HG02885 (cell line): ENCODE data around the gene DICER1.

Experiments used
- ATAC-seq: cut with Tn5 transposase; IDR thresholded peaks from one replicate; pipeline ENCODE4 v1.9.1; 2021; ENCODE audit warnings: mild to moderate bottlenecking; ENCODE audit not compliant: unreplicated experiment, poor library complexity

Gene DICER1

DNA sequence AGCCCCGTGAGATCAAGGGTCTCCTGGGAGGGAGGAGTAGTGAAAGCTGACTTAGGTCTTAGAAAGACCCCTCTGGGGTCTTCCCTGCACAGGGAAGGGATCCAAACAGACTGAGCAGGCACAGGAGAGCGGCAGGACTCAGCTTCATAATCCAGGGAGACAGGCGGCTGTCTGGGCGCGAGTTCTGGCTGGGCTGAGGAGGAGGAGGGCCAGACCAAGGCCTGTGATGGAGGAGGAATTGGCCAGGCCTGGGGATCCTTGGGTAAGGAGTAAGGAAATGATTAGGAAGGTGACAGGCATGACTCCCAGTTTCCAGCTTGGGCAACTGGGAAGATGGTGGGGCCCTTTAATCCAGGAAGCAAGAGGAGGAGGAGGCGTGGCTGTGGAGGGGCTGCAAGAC is 93.1 kb downstream of the DICER1 start:
- ATAC-seq = no peak

- no peak for ATAC-seq
Measured at GRCh38 chr14:95063391-95063790, 93.9 kb downstream of the DICER1 start.

- ATAC-seq = no peak
Measured at GRCh38 chr14:95062946-95063345, 94.4 kb downstream of the DICER1 start.

- ATAC-seq = no peak
Measured at GRCh38 chr14:95062220-95062619, 95.1 kb downstream of the DICER1 start.

- ATAC-seq = no peak
Measured at GRCh38 chr14:95061317-95062093, 95.8 kb downstream of the DICER1 start.

DNA sequence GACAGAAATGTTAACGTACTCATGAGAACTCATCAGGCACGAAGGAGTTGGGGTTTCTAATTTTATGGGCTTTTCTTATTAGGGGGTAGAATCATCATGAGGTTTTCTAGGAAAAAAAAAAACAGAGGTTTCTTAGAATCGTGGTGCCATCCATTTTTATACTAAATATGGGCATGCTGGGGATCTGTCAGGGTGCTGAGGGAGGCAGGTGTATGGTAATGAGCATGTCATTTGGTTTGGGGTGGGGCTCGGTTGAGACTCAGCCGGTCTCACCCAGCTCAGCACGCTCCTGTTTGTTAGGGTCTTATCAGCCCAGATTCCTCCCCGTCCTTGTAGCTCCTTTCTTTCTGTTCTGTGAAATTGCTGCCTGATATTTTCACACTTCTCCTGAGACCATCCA is 98.2 kb downstream of the DICER1 start:
- no peak for ATAC-seq

- no peak for ATAC-seq
Measured at GRCh38 chr14:95058491-95058890, 98.8 kb downstream of the DICER1 start.

DNA sequence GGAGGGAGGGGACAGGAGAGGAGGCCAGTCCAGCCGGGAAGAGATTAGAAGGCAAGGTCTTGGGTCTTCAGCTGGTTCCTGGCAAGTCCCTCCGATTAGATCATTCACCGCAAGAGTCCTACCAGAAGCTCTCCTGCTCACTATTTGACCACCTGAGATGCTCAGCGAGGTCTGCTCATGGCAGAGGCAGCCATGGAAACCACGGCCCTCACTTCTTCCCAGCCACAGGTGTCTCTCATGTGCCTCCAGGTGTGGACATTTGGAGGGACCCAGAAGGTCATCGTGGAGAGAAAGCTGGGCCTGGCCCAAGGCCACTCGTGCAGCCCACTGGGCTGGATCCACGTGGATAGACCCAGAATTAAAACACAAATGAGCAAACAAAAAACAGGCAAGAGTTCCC is 99.5 kb downstream of the DICER1 start:
- ATAC-seq = no peak

GRCh38 chr14:95057147-95057546 is 100.2 kb downstream of the DICER1 start:
- no peak for ATAC-seq

- no peak for ATAC-seq
Measured at GRCh38 chr14:95056476-95056875, 100.9 kb downstream of the DICER1 start.

DNA sequence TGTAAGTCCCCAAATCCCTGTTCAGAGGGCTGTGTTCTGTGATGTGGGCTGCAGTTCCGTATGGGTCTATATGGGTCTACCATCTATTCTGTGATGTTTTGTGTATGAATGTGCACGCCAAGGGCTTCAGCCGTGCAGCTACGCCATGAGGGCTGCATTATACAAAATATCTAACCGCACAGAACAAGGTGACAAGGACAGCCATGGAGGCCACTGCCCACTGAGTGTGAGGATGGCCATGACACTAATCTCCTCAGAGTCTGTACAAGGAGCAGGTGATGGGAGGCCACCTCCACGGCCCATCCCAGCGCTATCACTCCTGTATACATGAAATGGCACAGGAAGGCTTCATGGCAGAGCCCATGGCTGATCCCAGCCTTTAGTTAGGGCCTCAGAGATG is 102.0 kb downstream of the DICER1 start:
- ATAC-seq = no peak

DNA sequence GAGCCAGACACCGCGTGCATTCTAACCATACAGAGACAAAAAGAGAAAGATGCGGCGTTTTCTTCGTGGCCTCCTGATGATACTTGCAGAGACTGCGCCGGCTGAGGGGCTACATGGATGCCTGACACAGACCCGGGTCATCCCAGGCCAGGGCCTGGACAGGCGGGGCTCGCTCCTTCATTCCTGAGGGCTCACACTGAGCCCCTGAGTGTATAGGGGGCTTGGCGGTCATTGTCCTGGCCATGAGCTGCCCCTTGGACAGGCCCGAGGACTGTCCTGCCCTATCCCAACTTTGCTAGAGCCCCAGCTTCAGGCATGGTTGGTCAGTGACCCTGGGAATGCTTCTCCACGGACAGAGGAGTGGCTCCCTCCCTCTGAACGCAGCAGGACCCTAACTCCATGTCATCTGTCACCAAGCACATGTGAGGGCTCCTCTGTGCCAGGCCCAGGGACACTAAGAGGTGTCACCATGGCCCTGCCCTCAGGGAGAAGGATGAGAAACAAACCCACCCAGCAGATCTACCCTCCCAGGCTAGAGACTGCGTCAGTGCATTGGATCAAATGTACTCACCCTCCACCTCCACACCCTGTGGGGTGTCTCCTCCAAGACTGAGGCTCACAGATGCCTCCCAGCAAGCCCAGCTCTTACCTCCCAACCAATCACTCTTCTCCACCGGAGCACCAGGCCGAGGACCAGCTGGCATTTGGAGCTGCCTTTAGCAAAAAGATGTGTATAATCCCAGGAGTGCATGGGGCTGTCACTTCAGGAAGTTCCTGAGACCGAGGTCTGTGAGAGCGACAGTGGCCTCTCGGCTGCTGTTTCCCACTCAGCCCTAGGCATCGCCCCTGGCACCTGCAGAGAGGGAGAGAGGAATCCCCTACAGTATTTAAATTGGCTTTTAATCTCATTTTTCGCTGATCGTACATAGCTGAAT is 102.7 kb downstream of the DICER1 start:
- no peak for ATAC-seq

- no peak for ATAC-seq
Measured at GRCh38 chr14:95052016-95052585, 105.2 kb downstream of the DICER1 start.

GRCh38 chr14:95049952-95050351 is 107.4 kb downstream of the DICER1 start:
- no peak for ATAC-seq

DNA sequence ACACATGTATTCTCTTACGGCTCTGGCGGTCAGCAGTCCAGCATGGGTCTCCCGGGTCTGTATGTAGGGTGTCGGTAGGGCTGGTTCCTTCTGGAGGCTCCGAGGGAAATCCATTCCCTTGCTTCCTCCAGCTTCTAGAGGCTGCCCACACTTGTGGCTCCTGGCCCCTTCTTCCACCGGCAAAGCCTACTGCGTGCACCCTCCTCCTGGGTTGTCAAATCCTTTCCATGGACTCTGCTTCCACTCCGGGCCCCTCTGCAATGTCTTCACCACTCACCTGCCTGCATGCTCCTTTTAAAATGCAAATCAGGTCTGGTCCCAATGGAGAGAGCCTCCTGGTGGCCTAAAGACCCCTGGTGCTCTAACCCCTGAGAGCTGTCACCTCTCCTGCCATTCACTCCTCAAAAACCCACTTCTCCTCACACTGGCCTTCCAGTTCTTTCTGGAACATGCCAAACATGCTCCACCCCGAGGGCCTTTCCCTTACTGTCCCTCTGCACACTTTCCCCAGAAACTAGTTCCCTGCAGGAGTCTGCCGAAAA is 108.5 kb downstream of the DICER1 start:
- no peak for ATAC-seq

DNA sequence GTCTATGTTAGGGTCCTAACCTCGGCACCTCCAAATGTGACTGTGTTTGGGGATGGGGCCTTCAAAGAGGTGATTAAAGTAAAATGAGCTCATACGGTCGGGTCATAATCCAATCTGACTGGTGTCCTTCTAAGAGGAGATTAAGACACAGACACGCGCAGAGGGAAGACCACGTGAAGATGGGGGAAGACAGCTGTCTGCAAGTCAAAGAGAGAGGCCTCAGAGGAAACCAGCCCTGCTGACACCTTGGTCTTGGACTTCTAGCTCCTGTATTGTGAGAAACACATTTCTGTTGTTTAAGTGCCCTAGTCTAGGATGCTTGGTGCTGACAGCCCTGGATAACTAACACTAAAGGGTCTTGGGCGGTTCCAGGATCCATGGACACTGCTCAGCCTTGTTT is 109.6 kb downstream of the DICER1 start:
- no peak for ATAC-seq

DNA sequence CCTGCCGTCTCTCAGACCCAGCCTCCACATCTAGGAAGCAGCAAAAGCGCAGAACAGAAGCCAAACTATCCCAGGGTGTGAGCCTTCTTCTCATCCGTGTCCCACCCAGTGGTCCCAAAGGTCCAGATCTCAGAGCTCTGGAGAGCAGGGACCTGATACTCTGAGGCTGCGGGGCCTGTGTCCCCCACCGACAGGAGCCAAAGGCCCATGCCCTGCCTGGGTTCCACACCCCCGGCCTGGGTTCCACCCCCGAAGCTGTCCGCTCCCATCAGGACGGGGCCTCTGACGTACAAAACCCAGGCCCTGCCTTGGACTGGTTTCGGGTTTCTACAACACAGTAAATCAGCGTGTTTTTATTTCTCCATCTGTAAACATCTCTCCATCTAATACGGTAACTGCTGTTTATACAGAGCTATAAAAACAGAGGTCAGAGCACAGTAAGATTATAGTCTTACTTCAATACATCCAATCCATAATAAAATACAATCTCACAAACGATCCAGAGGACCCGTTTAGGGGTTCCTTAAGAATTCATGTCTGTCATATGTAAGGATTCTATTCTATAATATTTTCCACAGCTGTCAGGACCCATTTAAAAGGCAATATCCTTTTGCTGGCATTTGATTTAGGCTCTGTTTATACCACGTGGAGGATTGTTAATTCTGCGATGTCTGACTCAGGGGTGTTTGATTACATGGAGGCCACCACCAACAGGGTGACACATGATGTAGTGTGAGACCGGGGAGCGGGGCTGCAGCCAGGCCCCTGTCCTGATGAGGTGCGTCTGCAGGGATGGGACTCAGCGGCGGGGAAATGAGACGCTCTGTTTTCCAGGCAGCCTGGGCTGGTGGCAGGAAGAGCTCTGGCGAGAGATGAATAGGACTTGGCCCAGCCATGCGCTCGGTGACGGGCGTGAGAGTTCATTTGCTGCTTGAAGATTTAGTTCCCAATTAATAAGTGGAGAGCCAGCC is 110.3 kb downstream of the DICER1 start:
- ATAC-seq = no peak

- no peak for ATAC-seq
Measured at GRCh38 chr14:95045836-95046430, 111.4 kb downstream of the DICER1 start.

GRCh38 chr14:95045106-95045701 is 112.1 kb downstream of the DICER1 start:
- no peak for ATAC-seq
